NCI-H2227 (cell line): ENCODE results near the gene SLC25A41.

Source experiments
- DNase-seq: peaks from one replicate; lab custom pipeline; 2025; ENCODE audit not compliant: unreplicated experiment; lab: John Stamatoyannopoulos, UW

Gene SLC25A41

GRCh38 chr19:6433663-6434062, at the start of gene SLC25A41:
TSS of gene SLC25A41 (minus strand) at chr19:6433763. CDS start at chr19:6433693, 70 bp downstream.
- no peak for DNase-seq

GRCh38 chr19:6483235-6483634, 49.7 kb upstream of the SLC25A41 start:
- no peak for DNase-seq

- no peak for DNase-seq
Measured at GRCh38 chr19:6482343-6482686, 48.8 kb upstream of the SLC25A41 start.

GRCh38 chr19:6481541-6482342, 48.2 kb upstream of the SLC25A41 start, which contains the start of gene DENND1C:
TSS of gene DENND1C (minus strand) at chr19:6481787. CDS start at chr19:6481695, 92 bp downstream.
- DNase-seq: no peak

- no peak for DNase-seq
Measured at GRCh38 chr19:6480848-6481415, 47.4 kb upstream of the SLC25A41 start.

- DNase-seq: no peak
Measured at GRCh38 chr19:6479836-6480398, 46.4 kb upstream of the SLC25A41 start.

- DNase-seq: no peak
Measured at GRCh38 chr19:6478815-6479214, 45.3 kb upstream of the SLC25A41 start.

GRCh38 chr19:6476896-6477431, 43.4 kb upstream of the SLC25A41 start:
- DNase-seq: no peak

- peak; percentile 82 for DNase-seq
Measured at GRCh38 chr19:6476155-6476895, 42.8 kb upstream of the SLC25A41 start.

GRCh38 chr19:6475321-6476108, 42.0 kb upstream of the SLC25A41 start:
- DNase-seq: no peak

GRCh38 chr19:6473647-6474046, 40.1 kb upstream of the SLC25A41 start:
- DNase-seq: no peak

GRCh38 chr19:6472713-6473112, 39.1 kb upstream of the SLC25A41 start:
- no peak for DNase-seq

- no peak for DNase-seq
Measured at GRCh38 chr19:6471076-6471475, 37.5 kb upstream of the SLC25A41 start.

- no peak for DNase-seq
Measured at GRCh38 chr19:6470173-6470572, 36.6 kb upstream of the SLC25A41 start.

- no peak for DNase-seq
Measured at GRCh38 chr19:6467384-6467783, 33.8 kb upstream of the SLC25A41 start.

GRCh38 chr19:6466526-6467248, 33.1 kb upstream of the SLC25A41 start:
- no peak for DNase-seq

GRCh38 chr19:6465663-6466062, 32.1 kb upstream of the SLC25A41 start:
- no peak for DNase-seq

GRCh38 chr19:6465006-6465405, 31.4 kb upstream of the SLC25A41 start:
- DNase-seq: no peak

- no peak for DNase-seq
Measured at GRCh38 chr19:6464070-6464873, 30.7 kb upstream of the SLC25A41 start, which contains the start of gene CRB3. TSS of gene CRB3 (plus strand) at chr19:6464271. CDS start at chr19:6464702, 431 bp downstream.
